ENCODE measurements around the gene MYOZ3. TPM values are rescaled to one million over a fixed set of nuclear protein-coding genes. Genes with fewer than 3 reads are reported as not detected.

Gene MYOZ3
- total and polyA plus RNA-seq, 2 donors (not counting 1 experiment from before 2014, with no cell fraction given) = 0.04 TPM; not detected in 1

- intact Hi-C loops (cut with micrococcal nuclease) = loop anchor here (2.0 to 5.0 kb wide), 2 partner anchors 343 to 552 kb away; partner anchors contain the start of genes GM2A and TCOF1
- peak overlapping the region; percentile 97 for H2AFZ ChIP-seq (ENCODE audit: insufficient read depth, low read depth, low read length, poor library complexity, severe bottlenecking)
- Mint-ChIP-seq H3K27me3 (no peaks in the 10 kb centered on the region), H3K9me3 (ENCODE audit: insufficient read depth) (no peaks in the 10 kb centered on the region), H3K27ac (no peak overlapping the region), H3K4me1 (peaks cover 8% of the 10 kb centered on the region), H3K4me3 (no peak overlapping the region)
- no peak for DNase-seq
- H3K4me1 ChIP-seq (ENCODE audit: control insufficient read depth in 2 of 2, insufficient read depth in 2 of 2, low read length in 2 of 2) = peaks cover 15 to 17% of the 10 kb centered on the region in 2 donors
- peak overlapping the region; percentile 79 for H3K4me2 ChIP-seq (replicated peaks; ENCODE audit: low read depth, low read length, poor library complexity, severe bottlenecking)
- ChIA-PET CTCF (interaction anchor here (1.0 to 2.3 kb wide), 16 partner anchors 9 to 251 kb away, joined by 3 to 15 read pairs (median 4); partner anchors contain the start of genes DCTN4 and IRGM), POLR2A (interaction anchor here (0.6 to 1.5 kb wide), 4 partner anchors 12 to 552 kb away, joined by 3 to 12 read pairs (median 7); partner anchors contain the start of genes DCTN4, GM2A and RPS14)
- no peaks in the 10 kb centered on the region for H3K9me3 ChIP-seq (ENCODE audit: control extremely low read depth in 1 of 3, control insufficient read depth in 2 of 3, insufficient read depth in 1 of 3, low read length in 2 of 3)
- H3K9ac ChIP-seq (ENCODE audit: low read length) = peak overlapping the region; percentile 100
- peaks cover 28% of the 10 kb centered on the region for H3K79me2 ChIP-seq (ENCODE audit: control insufficient read depth, insufficient read depth, low read length)
- peak overlapping the region; percentile 65 to 100 (median 99) for H3K4me3 ChIP-seq (ENCODE audit: control extremely low read depth in 1 of 5, extremely low read depth in 1 of 5, insufficient read depth in 1 of 5, low read depth in 2 of 5, low read length in 4 of 5)
- peaks cover 2 to 41% of the 10 kb centered on the region in 2 experiments for H3K36me3 ChIP-seq (replicated peaks in 1 of 2; ENCODE audit: control extremely low read depth in 1 of 2, control insufficient read depth in 1 of 2, extremely low read depth in 1 of 2, insufficient read depth in 2 of 2, low read length in 1 of 2)
- no peaks in the 10 kb centered on the region for H3K27me3 ChIP-seq (replicated peaks in 1 of 4; ENCODE audit: control extremely low read depth in 1 of 4, control insufficient read depth in 3 of 4, insufficient read depth in 4 of 4, low read length in 3 of 4)
- no peaks in the 10 kb centered on the region for H4K20me1 ChIP-seq (ENCODE audit: control insufficient read depth, insufficient read depth, low read length, poor library complexity, severe bottlenecking)
- WGBS (ENCODE audit: insufficient coverage) = 7% methylated on average over 8 of the region's 15 CpGs
- TF ChIP-seq EZH2 (IDR thresholded peaks at IDR 0.05; ENCODE audit: borderline replicate concordance, insufficient read depth, low read depth, low read length, poor library complexity, severe bottlenecking) (no peak), CTCF (IDR thresholded peaks at IDR 0.05) (no peak)
- no peak for ATAC-seq (ENCODE audit: low read depth)
- H3K27ac ChIP-seq (ENCODE audit: low read length in 2 of 2) = peak overlapping the region; percentile 96 to 97
Observed at GRCh38 chr5:150700246-150700593, 39.2 kb downstream of the MYOZ3 start.

Measured in B cell (primary cell).